NCI-H446 (cell line): ENCODE results near the gene SRSF9.
"Not testable (repeated sequence)": the region's sequence is repeated elsewhere in the genome, so short reads cannot be mapped to it uniquely, and the experiment has no call there.

Source experiments
- DNase-seq, 2 experiments: peaks; one replicate each; lab custom pipeline; 2025; lab: John Stamatoyannopoulos, UW

Gene SRSF9

GRCh38 chr12:120447992-120448391 lies 21.6 kb downstream of the SRSF9 start:
- no peak for DNase-seq

- not testable (repeated sequence) for DNase-seq
These were observed 22.7 kb downstream of the SRSF9 start for GRCh38 chr12:120446844-120447178.

- peak; percentile 33 to 66 for DNase-seq
These were observed 23.4 kb downstream of the SRSF9 start, which contains the start of the genes GATC and TRIAP1 for GRCh38 chr12:120445911-120446843. Gene GATC (plus strand): TSS chr12:120446444. CDS start chr12:120446481, 37 bp downstream. Gene TRIAP1 (minus strand): TSS chr12:120446384. CDS start chr12:120446372, 12 bp downstream.

DNA sequence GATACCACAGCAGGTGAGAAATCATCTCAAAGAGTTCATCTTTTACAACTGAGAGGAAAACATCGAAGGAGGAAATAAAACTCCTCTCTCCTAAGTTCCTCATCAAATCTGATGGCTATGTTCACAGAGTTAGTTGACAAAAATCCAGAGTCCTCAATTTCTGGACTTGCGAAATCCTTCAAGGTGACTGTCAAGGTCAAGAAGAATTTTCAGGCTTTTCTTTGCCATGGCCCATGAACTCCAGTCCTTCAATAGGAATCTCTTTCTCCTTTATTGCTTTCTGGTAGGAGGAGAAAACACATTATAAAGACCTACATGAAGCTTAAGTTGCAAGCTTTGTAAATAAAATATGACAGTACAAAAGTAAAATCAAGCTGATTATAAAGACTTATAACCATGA lies 24.9 kb downstream of the SRSF9 start:
- no peak for DNase-seq

DNA sequence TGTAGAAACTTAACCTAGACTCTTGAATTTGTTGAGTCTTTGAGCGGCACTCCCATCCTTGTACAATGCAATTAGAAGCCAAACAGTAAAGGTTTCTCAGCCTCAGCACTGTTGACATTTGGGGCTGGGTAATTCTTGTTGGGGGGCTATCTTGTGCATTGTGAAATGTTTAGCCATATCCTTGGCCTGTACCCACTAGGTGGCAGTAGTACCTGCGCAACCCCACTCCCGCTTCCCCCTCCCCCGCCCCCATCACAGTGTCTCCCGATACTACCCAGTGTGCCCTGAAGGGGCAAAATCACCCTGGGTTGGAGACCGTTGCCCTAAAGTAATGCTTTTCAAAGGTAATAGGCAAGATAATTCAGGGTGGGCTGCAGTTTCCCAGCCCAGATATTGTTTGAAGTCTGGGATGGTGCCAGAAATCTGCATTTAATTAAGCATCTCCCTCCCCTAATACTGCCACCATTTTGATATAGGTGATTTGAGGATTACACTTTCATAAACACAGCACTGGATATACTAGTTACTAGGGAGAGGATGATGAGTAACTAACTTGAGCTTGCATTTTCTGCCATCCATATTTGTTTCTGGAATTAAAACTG lies 29.8 kb downstream of the SRSF9 start:
- DNase-seq = peak in 1 of 2 experiments; percentile 32

DNA sequence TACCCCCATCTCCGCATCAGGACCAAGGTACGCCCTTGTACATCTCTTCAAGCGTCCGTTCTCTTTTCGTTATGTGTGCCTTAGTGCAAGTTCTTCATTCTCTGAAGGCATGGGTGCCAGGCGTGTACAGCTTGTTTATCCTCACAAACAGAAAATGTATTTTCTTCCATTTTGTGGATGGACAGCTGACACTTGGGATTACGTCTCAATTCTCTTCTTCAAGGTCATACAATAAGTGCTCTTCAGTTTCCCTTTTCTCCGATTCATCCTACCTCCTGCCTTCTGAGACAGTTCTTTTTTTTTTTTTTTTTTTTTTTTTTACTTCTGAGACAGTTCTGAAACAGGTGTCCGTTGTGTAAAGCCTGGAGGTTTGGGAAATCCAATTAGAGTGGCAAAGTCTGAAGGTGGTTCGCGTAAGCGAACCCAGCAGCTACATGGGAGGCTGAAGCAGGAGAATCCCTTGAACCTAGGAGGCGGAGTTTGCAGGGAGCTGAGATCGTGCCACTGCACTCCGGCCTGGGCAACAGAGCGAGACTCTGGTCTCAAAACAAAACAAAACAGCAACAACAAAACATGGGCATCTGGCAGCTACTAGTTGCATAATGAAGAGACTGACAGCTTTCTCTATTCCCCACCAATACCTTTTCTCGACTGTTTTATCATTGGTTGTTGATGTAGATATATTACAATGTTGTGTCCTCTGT lies 30.9 kb downstream of the SRSF9 start:
- no peak for DNase-seq

GRCh38 chr12:120437735-120438494 lies 31.6 kb downstream of the SRSF9 start, which contains the start of gene COX6A1:
Gene COX6A1 (plus strand): TSS chr12:120438113. CDS start chr12:120438127, 14 bp downstream.
- DNase-seq = peak; percentile 94 to 97

- DNase-seq = no peak
These were observed 36.6 kb downstream of the SRSF9 start for GRCh38 chr12:120432772-120433525.

GRCh38 chr12:120429368-120429767 lies 40.2 kb downstream of the SRSF9 start:
- DNase-seq = no peak

- no peak for DNase-seq
These were observed 40.8 kb downstream of the SRSF9 start for GRCh38 chr12:120428597-120429229.

DNA sequence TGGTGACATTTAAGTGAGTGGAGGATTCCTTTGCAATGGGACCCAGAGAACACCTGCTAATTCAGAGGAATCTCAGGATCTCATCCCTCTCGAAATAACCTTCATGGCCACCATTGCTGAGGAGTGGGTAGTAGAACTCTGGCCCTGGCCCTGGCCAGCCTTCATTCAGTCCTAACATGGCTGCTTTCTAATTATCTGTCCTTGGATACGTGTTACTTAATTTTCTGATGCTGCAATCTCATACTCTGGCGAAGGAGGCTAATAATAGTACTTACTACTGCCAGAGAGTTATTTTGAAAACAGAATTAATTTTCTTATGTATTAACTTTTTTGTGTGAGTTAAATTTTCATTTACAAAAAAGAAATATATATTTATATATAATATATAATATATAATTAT lies 43.8 kb downstream of the SRSF9 start:
- no peak for DNase-seq

DNA sequence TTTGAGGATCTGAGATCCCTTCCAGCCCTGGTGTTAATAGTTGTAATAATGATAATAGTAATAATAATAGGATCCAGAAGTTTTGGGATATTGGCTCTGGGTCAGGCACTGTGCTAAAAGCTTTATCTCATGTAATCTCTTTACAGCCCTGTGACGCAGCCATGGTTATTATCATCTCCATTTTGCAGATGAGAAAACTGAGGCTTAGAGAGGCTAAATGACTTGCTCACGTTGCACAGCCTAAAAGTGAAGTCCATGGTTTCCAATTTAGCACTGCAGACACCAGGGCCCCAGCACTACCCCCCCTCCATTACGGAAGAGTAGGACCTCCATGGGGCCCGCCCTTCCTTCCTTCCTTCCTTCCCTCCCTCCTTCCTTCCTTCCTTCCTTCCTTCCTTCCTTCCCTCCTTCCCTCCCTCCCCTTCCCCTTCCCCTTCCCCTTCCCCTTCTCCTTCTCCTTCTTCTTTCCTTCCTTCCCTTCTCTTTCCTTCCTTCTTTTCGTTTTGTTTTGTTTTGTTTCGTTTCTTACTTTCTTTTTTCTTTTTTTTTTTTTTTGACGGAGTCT lies 46.6 kb downstream of the SRSF9 start:
- DNase-seq = no peak

DNA sequence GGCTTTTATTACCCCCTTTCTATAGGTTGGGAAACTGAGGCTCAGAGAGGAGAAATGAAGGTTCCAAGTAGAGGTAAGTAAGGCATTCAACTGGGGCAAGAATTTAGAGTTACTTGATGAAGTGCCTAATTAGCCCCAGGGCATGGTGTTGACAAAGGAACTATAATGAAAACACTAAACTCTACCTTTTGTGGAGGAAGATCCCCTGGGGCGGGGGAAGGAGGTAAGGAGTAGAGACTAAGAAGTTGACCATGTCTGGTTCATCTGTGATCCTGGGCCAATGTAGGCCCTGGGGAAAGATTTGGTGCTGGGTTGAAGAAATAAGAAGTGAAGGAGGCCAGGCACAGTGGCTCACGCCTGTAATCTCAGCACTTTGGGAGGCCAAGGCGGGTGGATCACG lies 47.8 kb downstream of the SRSF9 start:
- DNase-seq = no peak

- no peak for DNase-seq
These were observed 51.5 kb downstream of the SRSF9 start for GRCh38 chr12:120417917-120418580.

DNA sequence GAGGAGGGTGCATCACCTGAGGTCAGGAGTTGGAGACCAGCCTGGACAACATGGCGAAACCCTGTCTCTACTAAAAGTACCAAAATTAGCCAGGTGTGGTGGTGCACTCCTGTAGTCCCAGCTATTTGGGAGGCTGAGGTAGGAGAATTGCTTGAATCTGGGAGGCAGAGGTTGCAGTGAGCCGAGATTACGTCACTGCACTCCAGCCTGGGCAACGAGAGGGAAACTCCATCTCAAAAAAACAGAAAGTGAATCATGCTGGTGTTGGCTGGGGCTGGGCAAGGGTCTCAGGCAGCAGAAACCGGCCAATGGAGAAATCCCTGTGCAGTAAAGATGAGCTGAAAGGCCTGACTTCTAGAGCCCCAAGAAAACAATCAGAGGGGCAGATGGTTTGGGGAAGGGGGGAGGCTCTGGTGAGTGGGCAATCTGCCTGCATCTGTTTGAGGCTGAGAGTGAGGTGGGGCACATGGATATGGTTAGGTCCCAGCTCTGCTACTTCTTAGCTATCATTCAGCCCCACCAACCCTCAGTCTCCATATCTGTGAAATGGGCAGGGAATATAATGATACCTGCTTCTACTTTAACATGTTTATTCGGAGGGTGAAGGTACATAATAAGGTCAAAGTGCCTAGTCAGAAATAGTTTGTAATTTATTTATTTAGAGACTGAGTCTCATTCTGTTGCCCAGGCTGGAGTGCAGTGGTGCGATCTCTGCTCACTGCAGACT lies 52.9 kb downstream of the SRSF9 start:
- DNase-seq = peak in 1 of 2 experiments; percentile 15

- DNase-seq = no peak
These were observed 55.5 kb downstream of the SRSF9 start for GRCh38 chr12:120413901-120414695.

DNA sequence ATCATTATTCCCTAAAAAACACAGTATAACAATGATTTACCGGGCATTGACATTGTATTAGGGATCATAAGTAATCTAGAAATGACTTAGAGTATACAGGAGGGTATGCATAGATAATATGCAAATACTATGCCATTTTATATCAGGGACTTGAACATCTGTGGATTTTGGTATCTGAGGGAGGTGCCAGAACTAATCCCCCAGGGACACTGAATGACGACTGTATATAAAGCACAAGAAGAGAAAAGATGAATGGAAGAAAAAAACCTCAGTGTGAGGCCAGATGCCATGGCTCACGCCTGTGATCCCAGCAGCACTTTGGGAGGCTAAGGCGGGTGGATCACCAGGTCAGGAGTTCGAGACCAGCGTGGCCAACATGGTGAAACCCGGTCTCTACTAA lies 57.1 kb downstream of the SRSF9 start:
- DNase-seq = no peak
